IPS-18c (cell line): ENCODE measurements around the gene SPDYE3.
"Not testable (repeated sequence)": the region's sequence is repeated elsewhere in the genome, so short reads cannot be mapped to it uniquely, and the experiment has no call there.

Experiments used
- H3K4me3 ChIP-seq: 2 replicates; pipeline ENCODE4 v1.7.0; 2013; ENCODE audit warnings: low read depth, mild to moderate bottlenecking, low read length, moderate library complexity; ENCODE audit not compliant: insufficient read depth
- H3K9me3 ChIP-seq: one replicate; pipeline ENCODE4 v1.6.1; 2013; ENCODE audit warnings: mild to moderate bottlenecking, low read length, moderate library complexity; ENCODE audit not compliant: control insufficient read depth, insufficient read depth

SPDYE3 gene

DNA sequence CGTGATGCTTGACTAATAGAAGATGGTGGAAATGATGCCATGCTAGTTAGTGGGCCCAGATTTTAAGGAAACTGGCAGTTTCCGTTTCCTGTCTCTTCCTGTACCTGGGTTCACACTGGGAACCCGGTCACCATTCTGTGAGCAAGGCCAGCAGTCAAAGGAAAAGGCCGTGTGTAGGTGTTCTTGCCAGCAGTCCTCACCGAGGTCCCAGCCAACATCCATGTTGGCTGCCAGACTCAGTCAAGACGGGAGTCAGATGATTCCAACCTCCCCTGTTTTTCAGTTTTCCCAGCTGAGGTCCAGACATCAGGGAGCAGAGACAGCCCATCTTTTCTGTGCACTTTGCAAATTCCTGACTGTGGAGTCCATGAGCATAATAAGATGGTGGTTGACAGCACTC is 35.3 kb downstream of the SPDYE3 start:
- Histone ChIP-seq H3K4me3 (no peak overlapping the region), H3K9me3 (no peaks in the 10 kb centered on the region)

DNA sequence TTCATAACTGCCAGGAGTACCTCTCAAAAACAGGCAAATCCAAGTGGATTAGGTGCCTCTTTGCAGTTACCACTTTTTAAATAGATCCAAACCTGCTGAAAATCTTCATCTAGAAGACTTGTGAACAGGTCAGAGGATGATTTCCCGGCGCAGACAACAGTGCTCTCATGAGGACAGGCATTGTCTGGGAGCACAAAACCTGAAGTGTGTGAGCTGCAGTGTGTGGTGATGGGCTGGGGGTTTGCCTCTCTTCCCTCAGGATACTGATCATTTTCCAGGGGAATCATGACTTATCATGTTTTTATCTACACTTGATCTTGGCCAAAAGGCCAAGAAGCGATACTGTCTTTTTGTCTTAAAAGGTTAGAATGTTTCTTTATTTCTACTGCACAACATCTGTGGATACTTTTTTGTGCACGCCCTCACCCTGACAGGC is 36.6 kb downstream of the SPDYE3 start:
- H3K4me3 ChIP-seq, H3K9me3 ChIP-seq: not testable (repeated sequence)

DNA sequence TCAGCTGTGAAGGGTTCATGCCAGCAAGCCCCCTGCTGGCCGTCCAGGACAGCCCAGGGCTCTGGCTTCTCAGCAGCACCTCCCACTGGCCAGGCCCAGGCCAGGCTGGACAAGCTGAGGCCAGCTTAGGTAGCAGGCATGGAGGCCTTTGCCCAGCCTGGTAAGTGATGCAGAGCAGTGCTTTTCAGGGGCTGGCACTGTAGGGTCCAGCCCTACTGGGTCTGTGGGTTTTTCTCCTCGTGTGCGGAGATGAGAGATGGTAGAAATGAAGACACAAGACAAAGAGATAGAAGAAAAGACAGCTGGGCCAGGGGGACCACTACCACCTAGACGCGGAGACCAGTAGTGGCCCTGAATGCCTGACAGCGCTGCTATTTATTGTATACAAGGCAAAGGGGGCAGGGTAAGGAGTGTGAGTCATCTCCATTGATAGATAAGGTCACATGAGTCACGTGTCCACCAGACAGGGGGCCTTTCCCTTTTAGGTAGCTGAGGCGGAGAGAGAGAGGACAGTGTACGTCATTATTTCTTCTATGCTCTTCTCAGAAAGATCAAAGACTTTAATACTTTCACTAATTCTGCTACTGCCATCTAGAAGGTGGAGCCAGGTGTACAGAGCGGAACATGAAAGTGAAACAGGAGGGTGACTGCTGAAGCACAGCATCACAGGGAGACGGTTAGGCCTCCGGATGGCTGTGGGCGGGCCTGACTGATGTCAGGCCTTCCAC is 37.2 kb downstream of the SPDYE3 start:
- not testable (repeated sequence) for H3K9me3 ChIP-seq, H3K4me3 ChIP-seq

DNA sequence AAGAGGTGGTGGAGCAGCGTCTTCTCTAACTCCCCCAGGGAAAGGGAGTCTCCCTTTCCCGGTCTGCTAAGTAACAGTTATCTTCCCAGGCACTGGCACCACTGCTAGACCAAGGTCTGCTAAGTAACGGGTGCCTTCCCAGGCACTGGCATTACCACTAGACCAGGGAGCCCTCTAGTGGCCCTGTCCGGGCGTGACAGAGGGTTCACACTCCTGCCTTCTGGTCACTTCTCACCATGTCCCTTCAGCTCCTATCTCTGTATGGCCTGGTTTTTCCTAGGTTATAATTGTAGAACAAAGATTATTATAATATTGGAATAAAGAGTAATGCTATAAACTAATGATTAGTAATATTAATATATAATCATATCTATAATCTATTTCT is 37.8 kb downstream of the SPDYE3 start:
- not testable (repeated sequence) for H3K9me3 ChIP-seq, H3K4me3 ChIP-seq

DNA sequence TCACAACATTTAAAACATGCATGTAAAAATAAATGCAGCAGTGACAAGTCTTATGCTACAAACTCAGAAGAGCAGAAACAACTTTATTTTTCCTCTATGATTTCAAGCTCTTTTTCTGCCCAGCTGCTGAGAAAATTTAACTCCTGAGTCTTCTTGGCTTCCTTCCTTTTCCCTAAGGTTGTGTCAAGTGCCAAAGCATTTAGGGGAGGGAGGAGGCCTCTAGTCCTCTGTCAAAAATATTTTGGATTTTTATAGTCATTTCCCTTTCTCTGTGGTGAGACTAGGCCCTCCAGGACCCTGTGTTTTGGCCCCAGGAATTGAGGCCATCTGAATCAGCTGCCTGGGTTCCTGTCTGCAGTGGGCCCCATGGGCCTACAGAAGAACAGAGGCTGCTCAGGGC is 39.4 kb downstream of the SPDYE3 start:
- Histone ChIP-seq H3K4me3 (no peak overlapping the region), H3K9me3 (no peaks in the 10 kb centered on the region)

DNA sequence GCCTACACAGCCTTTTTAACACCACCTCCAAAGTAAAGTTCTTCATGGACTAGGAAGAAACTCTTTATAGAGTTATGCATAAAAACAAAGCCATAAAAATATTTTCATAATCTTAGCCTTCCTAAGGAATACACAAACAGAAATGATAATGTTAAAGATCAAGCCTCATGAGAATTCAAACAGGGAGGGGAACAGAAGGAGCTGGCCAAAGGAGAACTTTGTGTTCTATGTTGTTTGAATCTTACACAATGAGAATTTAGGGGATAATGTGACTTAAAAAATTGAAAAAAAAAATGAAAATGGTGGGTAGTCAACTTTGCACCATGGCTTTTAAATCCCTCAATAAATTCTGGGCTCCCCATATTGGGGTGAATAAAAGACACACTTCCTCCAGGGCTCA is 41.3 kb downstream of the SPDYE3 start:
- no peaks in the 10 kb centered on the region for H3K9me3 ChIP-seq
- H3K4me3 ChIP-seq, result no peak overlapping the region

DNA sequence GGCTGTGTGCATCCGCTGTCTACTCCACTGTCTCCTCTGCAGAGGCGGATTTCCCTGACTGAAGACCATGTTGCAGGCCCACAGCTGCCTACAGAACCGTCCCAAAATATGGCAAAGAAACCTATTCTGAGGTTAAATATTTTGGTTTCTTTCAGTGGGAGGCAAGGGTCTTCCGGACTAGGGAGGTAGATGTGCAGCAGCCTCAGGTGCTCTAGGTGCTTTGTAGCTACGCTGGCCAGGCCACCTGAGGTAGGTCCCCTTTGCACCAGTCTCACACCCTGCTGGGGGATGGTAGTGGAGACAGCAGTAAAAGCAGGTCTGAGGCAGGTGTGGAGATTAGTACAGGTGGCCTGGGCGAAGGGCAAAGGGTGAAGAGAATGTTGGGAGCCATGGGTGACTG is 42.3 kb downstream of the SPDYE3 start:
- H3K4me3 ChIP-seq, result no peak overlapping the region
- no peaks in the 10 kb centered on the region for H3K9me3 ChIP-seq

DNA sequence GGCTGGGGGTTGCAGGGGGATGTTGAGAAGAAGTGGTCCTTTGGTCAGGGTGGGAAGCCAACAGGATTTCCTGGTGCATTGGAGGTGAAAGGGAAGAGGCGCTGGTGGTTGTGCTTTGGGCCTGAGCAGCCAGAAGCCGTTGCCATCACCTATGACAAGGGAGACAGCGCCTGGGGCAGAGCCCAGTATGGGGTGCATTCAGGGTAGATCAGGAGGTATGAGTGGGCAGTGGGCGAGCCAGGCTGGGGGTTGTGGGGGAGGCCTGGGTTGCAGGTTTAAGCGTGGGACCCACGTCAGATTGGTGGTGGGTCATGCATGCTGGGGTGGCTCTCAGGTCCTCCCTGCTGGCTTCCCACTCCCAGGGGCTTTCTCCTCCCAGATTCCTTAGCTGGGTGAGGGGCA is 44.2 kb downstream of the SPDYE3 start:
- Histone ChIP-seq H3K4me3 (no peak overlapping the region), H3K9me3 (no peaks in the 10 kb centered on the region)

DNA sequence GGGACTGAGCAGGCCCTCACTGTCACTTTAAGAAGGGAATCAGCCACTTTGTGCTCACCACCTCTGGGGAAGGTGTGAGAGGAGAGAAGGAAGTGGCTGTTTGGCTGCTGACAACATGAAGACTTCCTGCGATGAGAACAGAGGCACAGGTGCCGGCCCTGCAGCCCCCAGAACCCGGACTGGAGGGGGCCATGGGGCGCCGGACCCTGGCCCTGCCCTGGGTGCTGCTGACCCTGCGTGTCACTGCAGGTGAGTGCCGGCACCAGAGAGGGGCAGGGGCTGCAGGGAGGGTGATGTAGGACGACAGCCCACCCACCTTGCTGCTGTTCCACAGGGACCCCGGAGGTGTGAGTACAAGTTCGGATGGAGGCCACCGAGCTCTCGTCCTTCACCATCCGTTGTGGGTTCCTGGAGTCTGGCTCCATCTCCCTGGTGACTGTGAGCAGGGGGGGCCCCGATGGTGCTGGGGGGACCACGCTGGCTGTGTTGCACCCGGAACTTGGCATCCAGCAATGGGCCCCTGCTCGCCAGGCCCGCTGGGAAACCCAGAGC is 44.8 kb downstream of the SPDYE3 start:
- H3K9me3 ChIP-seq, H3K4me3 ChIP-seq: not testable (repeated sequence)

DNA sequence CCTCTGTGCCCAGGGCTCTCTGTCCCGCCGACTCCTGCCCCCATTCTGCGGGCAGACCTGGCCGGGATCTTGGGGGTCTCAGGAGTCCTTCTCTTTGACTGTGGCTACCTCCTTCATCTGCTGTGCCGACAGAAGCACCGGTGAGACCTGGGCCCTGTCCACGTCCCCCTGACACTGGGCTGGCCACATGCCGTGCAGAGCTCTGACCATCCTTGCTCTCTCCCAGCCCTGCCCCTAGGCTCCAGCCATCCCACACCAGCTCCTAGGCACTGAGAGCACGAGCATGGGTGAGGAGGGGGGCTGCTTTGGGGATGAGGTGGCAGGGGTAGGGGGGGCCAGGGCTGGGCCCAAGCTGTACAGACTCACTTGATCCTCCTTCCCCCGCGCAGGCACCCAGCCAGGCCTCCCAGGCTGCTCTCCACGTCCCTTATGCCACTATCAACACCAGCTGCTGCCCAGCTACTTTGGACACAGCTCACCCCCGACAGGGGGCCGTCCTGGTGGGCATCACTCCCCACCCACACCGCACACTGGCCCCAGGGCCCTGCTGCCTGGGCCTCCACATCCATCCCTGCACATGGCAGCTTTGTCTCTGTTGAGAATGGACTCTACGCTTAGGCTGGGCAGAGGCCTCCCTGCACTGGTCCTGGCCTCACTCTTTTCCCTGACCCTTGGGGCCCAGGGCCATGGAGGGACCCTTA is 45.6 kb downstream of the SPDYE3 start:
- H3K9me3 ChIP-seq, result no peaks in the 10 kb centered on the region
- H3K4me3 ChIP-seq, result no peak overlapping the region

DNA sequence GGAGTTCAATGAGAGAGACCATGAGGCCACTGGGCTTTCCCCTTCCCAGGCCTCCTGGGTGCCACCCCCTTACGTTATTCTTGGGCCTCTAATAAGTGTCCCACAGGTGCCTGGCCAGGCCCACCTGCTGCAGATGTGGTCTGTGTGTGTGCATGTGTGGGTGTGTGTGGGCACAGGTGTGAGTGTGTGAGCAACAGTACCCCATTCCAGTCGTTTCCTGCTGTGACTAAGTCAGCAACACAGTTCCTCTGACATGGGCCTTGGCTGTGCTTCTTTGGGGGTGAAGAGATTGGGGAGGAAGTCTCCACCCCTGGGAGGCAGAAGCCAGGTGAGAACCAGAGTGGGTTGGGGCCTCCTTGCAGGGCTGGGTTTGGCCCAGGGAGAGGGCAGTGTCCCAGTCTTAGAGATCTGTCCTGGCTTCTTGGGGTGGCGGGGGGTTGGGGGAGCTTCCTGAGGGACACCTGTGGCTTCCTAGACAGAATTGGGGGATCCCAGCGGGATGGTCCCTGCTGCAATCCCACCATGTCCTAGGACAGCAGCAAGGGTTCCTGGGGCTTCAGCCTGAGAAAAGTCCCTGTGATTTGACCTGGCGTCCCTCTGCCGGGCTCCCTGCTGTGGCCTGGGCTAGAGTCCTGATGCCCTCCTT is 46.3 kb downstream of the SPDYE3 start:
- no peaks in the 10 kb centered on the region for H3K9me3 ChIP-seq
- H3K4me3 ChIP-seq, result no peak overlapping the region

DNA sequence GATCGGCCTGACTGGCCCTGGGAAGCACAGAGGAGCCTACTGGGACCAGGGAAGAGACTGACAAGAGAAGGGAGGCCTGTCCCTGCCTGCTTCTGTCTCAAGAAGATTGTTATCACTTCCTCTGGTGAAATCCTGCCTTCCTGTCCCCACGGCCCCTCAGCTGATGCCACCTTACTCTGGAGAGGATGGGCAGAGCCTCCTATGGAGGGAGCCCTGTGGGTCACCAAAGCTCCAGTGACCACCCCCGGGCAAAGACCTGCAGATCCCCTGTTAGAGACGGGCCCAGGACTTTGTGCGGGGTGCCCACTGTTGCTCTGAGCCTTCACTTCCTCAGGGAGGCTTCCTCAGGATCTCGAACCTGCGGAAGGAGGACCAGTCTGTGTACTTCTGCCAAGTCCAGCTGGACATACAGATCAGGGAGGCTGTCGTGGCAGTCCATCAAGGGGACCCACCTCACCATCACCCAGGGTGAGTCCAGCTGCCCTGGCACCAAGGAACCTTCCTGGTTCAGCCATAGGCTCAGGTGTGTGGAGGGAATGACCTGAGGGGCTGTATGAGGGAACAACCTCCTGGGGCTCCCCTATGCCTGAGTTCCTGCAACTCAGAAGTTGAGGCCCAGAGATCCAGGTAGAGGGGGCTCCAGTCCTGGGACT is 49.0 kb downstream of the SPDYE3 start:
- Histone ChIP-seq H3K4me3 (no peak overlapping the region), H3K9me3 (no peaks in the 10 kb centered on the region)

DNA sequence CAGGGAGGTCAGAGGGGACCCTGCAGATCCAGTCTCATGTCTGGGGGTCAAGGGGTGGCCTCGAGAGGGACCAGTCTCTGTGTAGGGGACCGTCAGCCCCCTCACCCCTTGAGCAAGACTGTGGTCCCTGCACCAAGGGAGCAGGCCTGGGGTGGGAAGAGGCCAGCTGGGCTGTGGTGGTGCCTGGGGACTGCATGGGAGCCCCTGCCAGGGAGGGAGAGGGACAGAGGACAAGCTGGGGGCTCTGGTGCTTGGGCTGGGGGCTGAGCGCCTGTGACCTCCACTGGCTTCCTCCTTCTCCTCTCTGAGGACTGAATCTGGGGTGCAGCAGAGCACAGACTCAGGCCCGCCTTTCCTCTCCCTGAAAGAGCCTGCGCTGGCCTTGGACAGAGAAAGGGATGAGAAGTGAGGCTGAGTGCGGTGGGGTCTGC is 49.6 kb downstream of the SPDYE3 start:
- no peak overlapping the region for H3K4me3 ChIP-seq
- H3K9me3 ChIP-seq, result no peaks in the 10 kb centered on the region

DNA sequence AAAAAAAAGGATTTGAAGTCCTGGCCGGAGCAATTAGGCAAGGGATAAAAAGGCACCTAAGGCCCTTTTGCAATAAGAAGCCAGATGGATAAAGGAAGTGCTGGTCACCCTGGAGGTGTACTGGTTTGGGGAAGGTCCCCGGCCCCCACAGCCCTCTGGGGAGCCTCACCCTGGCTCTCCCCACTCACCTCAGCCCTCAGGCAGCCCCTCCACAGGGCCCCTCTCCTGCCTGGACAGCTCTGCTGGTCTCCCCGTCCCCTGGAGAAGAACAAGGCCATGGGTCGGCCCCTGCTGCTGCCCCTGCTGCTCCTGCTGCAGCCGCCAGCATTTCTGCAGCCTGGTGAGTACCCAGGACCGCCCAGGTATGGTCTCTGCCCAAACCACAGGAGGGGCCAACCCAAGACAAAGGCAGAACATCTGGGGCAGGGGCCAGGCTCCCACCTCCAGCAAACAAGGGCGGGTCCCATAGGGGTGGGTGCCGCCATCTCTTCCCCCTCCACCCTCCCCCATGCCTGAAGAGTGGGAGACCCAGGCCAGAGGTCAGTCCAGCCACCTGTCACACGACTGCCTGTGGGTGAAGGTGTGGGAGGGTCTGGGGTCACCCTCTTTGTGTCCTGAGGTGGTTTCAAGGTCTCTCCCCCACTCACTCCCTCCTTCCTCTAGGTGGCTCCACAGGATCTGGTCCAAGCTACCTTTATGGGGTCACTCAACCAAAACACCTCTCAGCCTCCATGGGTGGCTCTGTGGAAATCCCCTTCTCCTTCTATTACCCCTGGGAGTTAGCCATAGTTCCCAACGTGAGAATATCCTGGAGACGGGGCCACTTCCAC is 50.7 kb downstream of the SPDYE3 start, which contains the start of gene PILRB:
Gene PILRB (plus strand): TSS at position 91 of the 830 bp plus-strand sequence. CDS start 186 bp downstream, at position 277.
- Histone ChIP-seq H3K9me3 (no peaks in the 10 kb centered on the region), H3K4me3 (no peak within 1 kb of the TSS)

DNA sequence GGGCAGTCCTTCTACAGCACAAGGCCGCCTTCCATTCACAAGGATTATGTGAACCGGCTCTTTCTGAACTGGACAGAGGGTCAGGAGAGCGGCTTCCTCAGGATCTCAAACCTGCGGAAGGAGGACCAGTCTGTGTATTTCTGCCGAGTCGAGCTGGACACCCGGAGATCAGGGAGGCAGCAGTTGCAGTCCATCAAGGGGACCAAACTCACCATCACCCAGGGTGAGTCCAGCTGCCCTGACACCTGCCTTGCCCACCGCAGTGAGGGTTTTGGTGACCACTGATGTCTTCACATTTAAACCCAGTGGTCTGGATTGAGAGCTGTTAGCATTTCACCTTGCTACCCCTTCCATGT is 51.3 kb downstream of the SPDYE3 start:
- no peak overlapping the region for H3K4me3 ChIP-seq

DNA sequence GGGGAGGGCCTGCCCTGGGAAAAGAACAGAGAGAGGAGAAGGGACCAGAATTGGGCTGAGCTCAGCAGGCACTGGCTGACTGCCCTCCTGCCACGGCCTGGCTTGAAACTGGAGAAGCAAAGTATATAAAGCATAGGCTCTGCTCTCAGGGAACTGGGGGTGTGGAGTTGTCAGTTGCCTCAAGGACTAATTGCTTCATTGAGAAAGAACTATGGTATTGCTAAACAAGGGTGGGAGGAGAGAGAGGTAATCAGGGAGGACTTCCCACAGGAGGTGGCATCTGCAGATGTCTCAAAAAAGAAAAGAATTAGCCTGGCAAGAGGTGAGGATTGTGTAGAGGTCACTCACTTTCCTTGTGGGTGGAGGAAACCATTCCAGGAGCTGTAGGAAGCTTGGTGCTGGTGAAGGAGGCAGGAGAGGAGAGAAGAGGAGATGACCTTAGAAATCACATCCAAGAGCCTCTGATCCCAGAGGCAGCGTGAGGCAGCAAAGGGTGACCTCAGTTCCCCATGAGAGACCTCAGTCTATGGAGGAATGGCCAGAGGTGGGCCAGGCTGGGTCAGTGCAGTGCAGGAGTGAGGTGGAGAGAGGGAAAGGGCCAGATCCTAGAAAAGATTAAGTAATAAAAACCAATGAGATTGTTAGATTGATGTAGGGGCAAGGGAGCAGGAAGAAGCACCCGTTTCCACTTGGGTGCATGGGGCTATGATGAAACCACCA is 52.8 kb downstream of the SPDYE3 start:
- no peaks in the 10 kb centered on the region for H3K9me3 ChIP-seq
- H3K4me3 ChIP-seq, result no peak overlapping the region

More for the DNA sequence above, 51.3 kb downstream of the SPDYE3 start:
- H3K9me3 ChIP-seq, result no peaks in the 10 kb centered on the region
